OCI-LY3 (cell line): ENCODE measurements around the gene NAA40.

Experiments used
- H2AFZ ChIP-seq: fragments of 200-600, 300-600 bp; shearing (Covaris generic); 2 replicates; pipeline ENCODE4 v1.6.0; 2014; ENCODE audit warnings: antibody characterized with exemption, low read depth, low read length
- H3K27ac ChIP-seq: fragments of 200-600, 300-600 bp; sonication (generic); 2 replicates; pipeline ENCODE4 v1.5.1; 2014; ENCODE audit warnings: mild to moderate bottlenecking, low read length, moderate library complexity, mixed read lengths
- H3K27me3 ChIP-seq: fragments of 200-600, 300-600 bp; sonication (generic); 2 replicates; pipeline ENCODE4 v1.6.1; 2014; ENCODE audit warnings: low read depth, low read length, mixed read lengths
- H3K36me3 ChIP-seq: fragments of 200-600, 300-600 bp; sonication (generic); replicated peaks from 2 replicates; pipeline ENCODE3; 2014; ENCODE audit warnings: low read depth, low read length, mixed read lengths
- H3K4me1 ChIP-seq: fragments of 300-600, 200-600 bp; sonication (generic); 2 replicates; pipeline ENCODE4 v1.6.1; 2014; ENCODE audit warnings: low read length, mixed read lengths
- H3K4me2 ChIP-seq: fragments of 200-600, 300-600 bp; sonication (generic); 2 replicates; pipeline ENCODE4 v1.6.1; 2014; ENCODE audit warnings: low read length, mixed read lengths
- H3K4me3 ChIP-seq: fragments of 300-600, 200-600 bp; sonication (generic); 2 replicates; pipeline ENCODE4 v1.5.1; 2014; ENCODE audit warnings: antibody characterized with exemption, mild to moderate bottlenecking, low read length, moderate library complexity
- H3K79me2 ChIP-seq: fragments of 300-600, 200-600 bp; shearing (Covaris generic); 2 replicates; pipeline ENCODE4 v1.6.1; 2014; ENCODE audit warnings: mild to moderate bottlenecking, low read length, mixed read lengths
- H3K9ac ChIP-seq: fragments of 300-600, 200-600 bp; shearing (Covaris generic); 2 replicates; pipeline ENCODE4 v1.6.0; 2014; ENCODE audit warnings: mild to moderate bottlenecking, low read length, moderate library complexity
- H3K9me3 ChIP-seq: fragments of 200-600, 300-600 bp; shearing (Covaris generic); 2 replicates; pipeline ENCODE4 v1.6.1; 2014; ENCODE audit warnings: low read length, mixed read lengths; ENCODE audit not compliant: insufficient read depth
- H4K20me1 ChIP-seq: fragments of 200-600, 300-600 bp; sonication (generic); 2 replicates; pipeline ENCODE4 v1.6.1; 2016; ENCODE audit warnings: low read length, mixed read lengths; ENCODE audit not compliant: insufficient read depth
- CTCF ChIP-seq: fragments of 200-600, 300-600 bp; sonication (generic); IDR thresholded peaks from 2 replicates; pipeline ENCODE4 v1.5.1; 2014; ENCODE audit warnings: antibody characterized with exemption, low read length, low read depth
- EZH2phosphoT487 ChIP-seq: fragments of 200-600 bp; shearing (Covaris generic); IDR thresholded peaks from 2 replicates; pipeline ENCODE4 v1.6.1; 2018; ENCODE audit warnings: antibody characterized with exemption, mixed run types, low read depth

Gene NAA40

GRCh38 chr11:63915961-63916836, 22.6 kb upstream of the NAA40 start:
- Histone ChIP-seq H3K27ac (no peak overlapping the region), H3K27me3 (peaks cover under 1% of the 10 kb centered on the region), H3K4me1 (peaks cover 32% of the 10 kb centered on the region), H3K9me3 (no peaks in the 10 kb centered on the region), H3K9ac (peak overlapping the region; percentile 31; the same call in 1 of the 2 replicates), H3K4me2 (peak overlapping the region; percentile 62), H2AFZ (no peak overlapping the region), H4K20me1 (no peaks in the 10 kb centered on the region), H3K79me2 (no peaks in the 10 kb centered on the region), H3K4me3 (peak overlapping the region; percentile 89), H3K36me3 (peaks cover 8% of the 10 kb centered on the region)
- TF ChIP-seq EZH2phosphoT487: no peak
- peak; percentile 32 for TF ChIP-seq CTCF

GRCh38 chr11:63916837-63917691, 21.7 kb upstream of the NAA40 start, which contains the start of gene RCOR2:
Gene RCOR2, minus strand, starts transcription at chr11:63917164. Its CDS starts 708 bp downstream, at chr11:63916456.
- H3K9ac ChIP-seq: peak within 1 kb of the TSS; percentile 85
- H3K36me3 ChIP-seq: peaks cover 8% of the 10 kb centered on the region
- TF ChIP-seq CTCF (no peak), EZH2phosphoT487 (no peak)
- H3K4me3 ChIP-seq: peak within 1 kb of the TSS; percentile 89
- H4K20me1 ChIP-seq: no peaks in the 10 kb centered on the region
- peaks cover 34% of the 10 kb centered on the region for H3K4me1 ChIP-seq
- no peak within 1 kb of the TSS; the same call in 1 of the 2 replicates for H2AFZ ChIP-seq
- no peaks in the 10 kb centered on the region for H3K9me3 ChIP-seq
- no peaks in the 10 kb centered on the region for H3K79me2 ChIP-seq
- H3K27me3 ChIP-seq: peaks cover 9% of the 10 kb centered on the region
- H3K4me2 ChIP-seq: peak within 1 kb of the TSS; percentile 100
- H3K27ac ChIP-seq: peak within 1 kb of the TSS; percentile 45

GRCh38 chr11:63917692-63918506, 20.9 kb upstream of the NAA40 start:
- Histone ChIP-seq H3K79me2 (no peaks in the 10 kb centered on the region), H3K9ac (peak overlapping the region; percentile 85), H3K27ac (peak overlapping the region; percentile 45), H3K36me3 (peaks cover 4% of the 10 kb centered on the region), H3K4me3 (peak overlapping the region; percentile 89), H3K9me3 (no peaks in the 10 kb centered on the region), H2AFZ (no peak overlapping the region; the same call in 1 of the 2 replicates), H3K4me1 (peaks cover 34% of the 10 kb centered on the region), H4K20me1 (no peaks in the 10 kb centered on the region), H3K27me3 (peaks cover 17% of the 10 kb centered on the region), H3K4me2 (peak overlapping the region; percentile 100)
- TF ChIP-seq EZH2phosphoT487 (no peak), CTCF (no peak)
